Glomerular visceral epithelial cell (primary cell): ENCODE measurements around the gene BMPER.
A peak's percentile ranks its signal among the peaks of the same experiment; 100 is the strongest.

Experiments used
- DNase-seq: peaks from one replicate; pipeline ENCODE4 v3.0.0-alpha.2; 2016; ENCODE audit errors: extremely low spot score

The BMPER gene

GRCh38 chr7:34062341-34062740 lies 157.0 kb downstream of the BMPER start:
- no peak for DNase-seq

- DNase-seq = no peak
These were observed 157.5 kb downstream of the BMPER start for GRCh38 chr7:34062826-34063225.

- DNase-seq = no peak
These were observed 159.3 kb downstream of the BMPER start for GRCh38 chr7:34064519-34065158.

- no peak for DNase-seq
These were observed 161.1 kb downstream of the BMPER start for GRCh38 chr7:34066411-34066810.

GRCh38 chr7:34067005-34067778 lies 161.9 kb downstream of the BMPER start:
- no peak for DNase-seq

GRCh38 chr7:34069676-34070075 lies 164.3 kb downstream of the BMPER start:
- DNase-seq = no peak

GRCh38 chr7:34070511-34071323 lies 165.4 kb downstream of the BMPER start:
- no peak for DNase-seq

- DNase-seq = no peak
These were observed 168.3 kb downstream of the BMPER start for GRCh38 chr7:34073676-34074075.

- DNase-seq = no peak
These were observed 169.1 kb downstream of the BMPER start for GRCh38 chr7:34074421-34074820.

- no peak for DNase-seq
These were observed 170.4 kb downstream of the BMPER start for GRCh38 chr7:34075523-34076370.

GRCh38 chr7:34077168-34077567 lies 171.8 kb downstream of the BMPER start:
- DNase-seq = no peak

GRCh38 chr7:34078864-34079263 lies 173.5 kb downstream of the BMPER start:
- no peak for DNase-seq

- DNase-seq = no peak
These were observed 175.2 kb downstream of the BMPER start for GRCh38 chr7:34080513-34080912.

GRCh38 chr7:34081935-34082334 lies 176.6 kb downstream of the BMPER start:
- DNase-seq = no peak

GRCh38 chr7:34083440-34083839 lies 178.1 kb downstream of the BMPER start:
- no peak for DNase-seq

GRCh38 chr7:34084651-34085050 lies 179.3 kb downstream of the BMPER start:
- no peak for DNase-seq

- DNase-seq = no peak
These were observed 180.7 kb downstream of the BMPER start for GRCh38 chr7:34086064-34086463.

GRCh38 chr7:34086981-34087380 lies 181.6 kb downstream of the BMPER start:
- DNase-seq = no peak

GRCh38 chr7:34087892-34088891 lies 182.9 kb downstream of the BMPER start:
- peak; percentile 29 for DNase-seq

GRCh38 chr7:34090816-34091215 lies 185.5 kb downstream of the BMPER start:
- no peak for DNase-seq
